ENCODE measurements around the gene CAMK1D.
A peak's percentile ranks its signal among the peaks of the same experiment; 100 is the strongest.

CAMK1D gene

DNA sequence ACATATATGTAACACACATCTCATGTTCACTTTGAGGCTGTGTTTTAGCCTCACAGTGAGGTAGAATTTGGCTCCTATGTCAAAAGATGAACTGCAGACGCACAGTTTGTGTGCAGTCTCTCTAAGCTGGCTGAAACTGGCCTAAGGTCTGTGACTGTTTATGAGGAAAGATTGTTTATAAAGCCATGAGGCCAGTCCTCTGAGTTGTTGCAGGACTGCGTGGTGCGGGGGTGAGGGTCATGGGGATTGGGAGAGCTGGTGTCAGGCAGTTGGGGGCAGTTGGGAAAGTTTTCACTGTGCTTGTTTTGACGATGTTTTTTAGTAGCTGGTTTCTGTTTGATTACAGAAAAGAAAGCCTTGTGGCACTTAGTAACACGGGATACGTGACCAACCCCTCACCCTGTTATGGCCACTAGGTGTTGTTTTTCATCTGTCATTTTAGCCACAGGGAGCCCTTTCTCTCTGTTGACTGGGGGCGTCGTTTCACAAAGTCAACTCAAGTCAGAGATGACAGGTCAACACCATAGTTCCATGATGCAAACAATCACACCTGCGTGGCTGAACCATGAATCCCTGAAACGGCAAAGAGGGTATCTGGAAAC, 341.3 kb downstream of the CAMK1D start:
- intact Hi-C loops (cut with DNase I; ENCODE audit: low total_unique reads), result no loop called here
- Histone ChIP-seq H3K4me3 (no peak overlapping the region), H3K4me1 (no peaks in the 10 kb centered on the region), H3K27ac (no peak overlapping the region), H3K27me3 (no peaks in the 10 kb centered on the region), H3K9me3 (no peaks in the 10 kb centered on the region), H3K36me3 (no peaks in the 10 kb centered on the region)
- DNase-seq, result no peak
- TF ChIP-seq, protein P1, sequence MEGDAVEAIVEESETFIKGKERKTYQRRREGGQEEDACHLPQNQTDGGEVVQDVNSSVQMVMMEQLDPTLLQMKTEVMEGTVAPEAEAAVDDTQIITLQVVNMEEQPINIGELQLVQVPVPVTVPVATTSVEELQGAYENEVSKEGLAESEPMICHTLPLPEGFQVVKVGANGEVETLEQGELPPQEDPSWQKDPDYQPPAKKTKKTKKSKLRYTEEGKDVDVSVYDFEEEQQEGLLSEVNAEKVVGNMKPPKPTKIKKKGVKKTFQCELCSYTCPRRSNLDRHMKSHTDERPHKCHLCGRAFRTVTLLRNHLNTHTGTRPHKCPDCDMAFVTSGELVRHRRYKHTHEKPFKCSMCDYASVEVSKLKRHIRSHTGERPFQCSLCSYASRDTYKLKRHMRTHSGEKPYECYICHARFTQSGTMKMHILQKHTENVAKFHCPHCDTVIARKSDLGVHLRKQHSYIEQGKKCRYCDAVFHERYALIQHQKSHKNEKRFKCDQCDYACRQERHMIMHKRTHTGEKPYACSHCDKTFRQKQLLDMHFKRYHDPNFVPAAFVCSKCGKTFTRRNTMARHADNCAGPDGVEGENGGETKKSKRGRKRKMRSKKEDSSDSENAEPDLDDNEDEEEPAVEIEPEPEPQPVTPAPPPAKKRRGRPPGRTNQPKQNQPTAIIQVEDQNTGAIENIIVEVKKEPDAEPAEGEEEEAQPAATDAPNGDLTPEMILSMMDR (IDR thresholded peaks at IDR 0.05), result no peak

DNA sequence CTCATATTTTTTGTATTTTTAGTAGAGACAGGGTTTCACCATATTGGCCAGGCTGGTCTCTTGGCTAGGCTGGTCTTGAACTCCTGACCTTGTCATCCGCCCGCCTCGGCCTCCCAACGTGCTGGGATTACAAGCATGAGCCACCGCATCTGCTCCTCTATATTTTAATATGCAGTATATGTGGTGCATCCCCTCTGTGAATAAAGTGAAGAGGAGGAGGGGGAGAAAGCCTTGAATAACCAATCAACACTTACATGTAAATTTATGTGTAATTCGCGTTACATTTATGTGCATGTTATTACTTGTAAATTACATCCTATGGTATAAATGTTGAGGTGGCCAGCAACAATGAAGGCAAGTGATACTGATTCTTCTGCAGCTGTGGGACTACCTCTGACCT, 342.2 kb downstream of the CAMK1D start:
- H3K9me3 ChIP-seq, result no peaks in the 10 kb centered on the region
- no peaks in the 10 kb centered on the region for H3K27me3 ChIP-seq
- no peaks in the 10 kb centered on the region for H3K36me3 ChIP-seq
- intact Hi-C loops (cut with DNase I; ENCODE audit: low total_unique reads), result no loop called here
- no peak overlapping the region for H3K4me3 ChIP-seq
- H3K27ac ChIP-seq, result no peak overlapping the region
- TF ChIP-seq, protein P1 (IDR thresholded peaks at IDR 0.05), result no peak
- DNase-seq, result no peak
- H3K4me1 ChIP-seq, result no peaks in the 10 kb centered on the region

DNA sequence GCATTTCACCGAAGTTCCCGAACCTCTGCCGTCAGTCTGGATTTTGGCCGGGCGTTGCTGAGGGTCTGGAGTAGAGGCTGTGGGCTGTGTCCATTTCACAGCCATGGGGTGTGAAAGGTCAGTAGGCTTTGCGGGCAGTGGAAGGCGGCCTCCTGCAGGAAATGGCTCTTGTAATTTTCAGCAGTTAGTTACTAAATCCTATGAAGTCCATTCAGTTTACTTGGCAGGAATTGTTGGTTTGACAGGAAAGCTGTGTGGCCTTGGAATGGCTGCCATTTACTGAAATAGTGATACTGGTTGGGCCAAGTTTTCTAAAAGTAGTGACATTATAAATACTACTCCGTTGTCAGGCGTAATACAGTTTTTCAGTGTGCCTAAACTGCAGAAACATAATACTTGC, 348.4 kb downstream of the CAMK1D start:
- Histone ChIP-seq H3K27me3 (no peaks in the 10 kb centered on the region), H3K4me3 (no peak overlapping the region), H3K4me1 (peaks cover 0 to 33% (median 17%) of the 10 kb centered on the region in 4 donors), H3K36me3 (no peaks in the 10 kb centered on the region), H3K9me3 (no peaks in the 10 kb centered on the region), H3K27ac (peak overlapping the region; percentile 23 to 33)
- no peak for DNase-seq
- TF ChIP-seq, protein P1 (IDR thresholded peaks at IDR 0.05), result no peak
- intact Hi-C loops (cut with DNase I; ENCODE audit: low total_unique reads), result no loop called here

DNA sequence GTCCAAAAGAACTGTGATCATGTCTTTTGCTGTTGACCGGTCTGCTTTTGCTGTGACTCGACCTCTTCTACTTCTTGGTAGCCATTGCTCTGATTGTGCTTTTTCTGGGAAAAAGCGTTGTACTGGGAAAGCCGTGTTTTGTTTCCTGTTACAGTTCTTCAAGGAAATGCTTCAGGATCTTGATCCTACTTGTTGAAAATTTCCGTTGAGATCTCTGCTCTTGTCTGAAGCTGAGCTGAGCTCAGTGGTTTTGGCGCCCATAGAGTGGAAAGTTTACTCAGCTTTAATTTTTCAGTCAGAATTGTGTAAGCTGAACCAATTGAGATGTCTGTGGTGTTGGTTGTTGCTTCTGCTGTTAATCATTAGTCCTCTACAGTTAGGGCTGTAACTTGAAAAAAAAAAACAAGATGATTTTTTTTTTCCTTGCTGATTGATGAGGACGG, 349.9 kb downstream of the CAMK1D start:
- no peaks in the 10 kb centered on the region for H3K9me3 ChIP-seq
- DNase-seq, result no peak
- H3K4me3 ChIP-seq, result no peak overlapping the region
- H3K4me1 ChIP-seq, result peaks cover 0 to 38% (median 29%) of the 10 kb centered on the region in 4 donors
- TF ChIP-seq, protein P1 (IDR thresholded peaks at IDR 0.05), result no peak
- H3K36me3 ChIP-seq, result no peaks in the 10 kb centered on the region
- intact Hi-C loops (cut with DNase I; ENCODE audit: low total_unique reads), result no loop called here
- H3K27me3 ChIP-seq, result no peaks in the 10 kb centered on the region
- H3K27ac ChIP-seq, result peak overlapping the region; percentile 63 to 72

DNA sequence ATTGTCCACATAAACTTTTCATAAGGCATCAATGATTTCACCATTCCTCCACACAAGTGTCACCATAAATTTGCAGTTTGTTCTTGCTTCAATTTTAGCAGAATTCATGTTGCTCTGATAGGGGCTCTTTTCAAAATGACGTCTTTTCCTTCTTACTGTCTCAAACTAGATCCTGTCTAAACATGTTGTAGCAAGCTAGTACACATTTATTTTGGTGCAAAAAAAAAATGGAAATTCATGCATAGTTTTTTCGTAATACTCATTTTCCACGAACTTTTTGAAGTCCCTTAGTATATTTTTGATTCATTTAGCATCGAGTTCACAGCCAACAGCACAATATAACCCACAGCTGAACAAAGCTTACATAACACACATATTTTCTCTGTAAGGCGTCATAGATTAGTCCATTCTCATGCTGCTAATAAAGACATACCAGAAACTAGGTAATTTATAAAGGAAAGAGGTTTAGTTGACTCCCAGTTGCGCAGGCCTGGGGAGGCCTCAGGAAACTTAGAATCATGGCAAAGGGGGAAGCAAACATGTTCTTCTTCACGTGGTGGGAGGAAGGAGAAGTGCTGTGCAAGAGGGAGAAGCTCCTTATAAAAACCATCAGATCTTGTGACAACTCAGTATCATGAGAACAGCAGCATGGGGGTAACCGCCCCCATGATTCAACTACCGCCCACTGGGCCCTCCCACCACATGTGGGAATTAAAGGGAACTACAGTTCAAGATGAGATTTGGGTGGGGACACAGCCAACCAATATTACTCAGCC, 350.6 kb downstream of the CAMK1D start:
- Histone ChIP-seq H3K36me3 (no peaks in the 10 kb centered on the region), H3K4me1 (peaks cover 0 to 44% (median 29%) of the 10 kb centered on the region in 4 donors), H3K9me3 (no peaks in the 10 kb centered on the region), H3K27ac (peak overlapping the region; percentile 63 to 72), H3K27me3 (no peaks in the 10 kb centered on the region), H3K4me3 (no peak overlapping the region)
- TF ChIP-seq, protein P1 (IDR thresholded peaks at IDR 0.05), result no peak
- no peak for DNase-seq
- intact Hi-C loops (cut with DNase I; ENCODE audit: low total_unique reads), result no loop called here
